ENCODE measurements around the gene RERE.

GRCh38 chr1:8439015-8439702, 378.3 kb downstream of the RERE start:
- TF ChIP-seq CTCF (conservative IDR thresholded peaks at IDR 0.05; ENCODE audit: low read length) (0 out of 2 replicates have a peak, but pooled peaks have one; percentile 34), EZH2phosphoT487 (IDR thresholded peaks at IDR 0.05; ENCODE audit: borderline replicate concordance, low read depth, low read length) (no peak)

All from OCI-LY7 (cell line).